OCI-LY3 (cell line): Measurements from ENCODE around the gene TATDN2.

ENCODE experiments used
- EZH2phosphoT487 ChIP-seq: fragments of 200-600 bp; shearing (Covaris generic); IDR thresholded peaks from 2 replicates; pipeline ENCODE4 v1.6.1; 2018; ENCODE audit warnings: antibody characterized with exemption, mixed run types, low read depth
- TF ChIP-seq, protein P1 (sequence below): fragments of 200-600, 300-600 bp; sonication (generic); IDR thresholded peaks from 2 replicates; pipeline ENCODE4 v1.5.1; 2014; ENCODE audit warnings: antibody characterized with exemption, low read length, low read depth

DNA sequence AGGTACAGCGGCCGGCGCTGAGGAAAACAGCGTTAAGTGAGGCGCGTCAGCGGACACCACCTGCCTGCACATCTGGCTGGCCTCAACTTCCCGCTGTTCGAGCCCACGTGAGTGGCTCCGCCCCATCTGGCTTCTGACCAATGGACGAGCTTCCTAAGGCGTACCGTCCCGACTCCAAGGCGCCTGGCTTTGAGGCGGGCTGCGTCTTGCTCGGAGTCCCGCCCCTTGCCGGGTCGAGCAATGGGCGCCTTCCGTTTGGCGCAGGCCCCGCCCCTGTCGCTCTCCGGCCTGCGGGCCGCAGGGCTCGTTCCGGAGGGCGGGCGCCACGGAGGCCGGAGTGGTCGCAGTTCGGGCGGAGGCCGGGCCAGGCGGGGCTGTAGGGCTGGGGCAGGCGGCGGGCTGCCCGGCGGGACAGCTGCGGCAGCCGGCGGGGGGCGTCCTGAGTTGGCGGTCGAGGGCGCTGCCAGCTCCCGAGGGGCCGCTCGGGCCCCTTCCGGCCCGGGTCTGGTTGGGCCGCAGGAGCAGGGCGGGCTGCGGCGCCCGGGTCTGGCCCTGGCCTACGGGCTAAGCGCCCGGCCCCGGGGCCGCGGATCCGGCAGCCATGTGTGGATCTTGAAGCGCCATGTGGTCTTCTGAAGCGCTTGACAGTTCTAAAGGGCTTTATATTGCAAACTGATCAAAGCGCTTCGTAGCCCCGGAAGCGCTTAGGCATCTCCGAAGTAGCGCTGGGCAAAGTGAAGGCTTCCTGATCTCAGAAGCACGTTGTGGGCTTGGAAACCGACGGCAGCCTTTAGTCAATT, at the start of gene TATDN2:
- TF ChIP-seq, protein P1, sequence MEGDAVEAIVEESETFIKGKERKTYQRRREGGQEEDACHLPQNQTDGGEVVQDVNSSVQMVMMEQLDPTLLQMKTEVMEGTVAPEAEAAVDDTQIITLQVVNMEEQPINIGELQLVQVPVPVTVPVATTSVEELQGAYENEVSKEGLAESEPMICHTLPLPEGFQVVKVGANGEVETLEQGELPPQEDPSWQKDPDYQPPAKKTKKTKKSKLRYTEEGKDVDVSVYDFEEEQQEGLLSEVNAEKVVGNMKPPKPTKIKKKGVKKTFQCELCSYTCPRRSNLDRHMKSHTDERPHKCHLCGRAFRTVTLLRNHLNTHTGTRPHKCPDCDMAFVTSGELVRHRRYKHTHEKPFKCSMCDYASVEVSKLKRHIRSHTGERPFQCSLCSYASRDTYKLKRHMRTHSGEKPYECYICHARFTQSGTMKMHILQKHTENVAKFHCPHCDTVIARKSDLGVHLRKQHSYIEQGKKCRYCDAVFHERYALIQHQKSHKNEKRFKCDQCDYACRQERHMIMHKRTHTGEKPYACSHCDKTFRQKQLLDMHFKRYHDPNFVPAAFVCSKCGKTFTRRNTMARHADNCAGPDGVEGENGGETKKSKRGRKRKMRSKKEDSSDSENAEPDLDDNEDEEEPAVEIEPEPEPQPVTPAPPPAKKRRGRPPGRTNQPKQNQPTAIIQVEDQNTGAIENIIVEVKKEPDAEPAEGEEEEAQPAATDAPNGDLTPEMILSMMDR: no peak
- no peak for TF ChIP-seq EZH2phosphoT487
